Spleen (tissue), 7 donors: ENCODE results near the gene AKAP9.

Source experiments
- CTCF ChIP-seq, 11 experiments: fragments of 200-600 bp in 7 of 11; fragments of 450-650 bp in 4 of 11; sonication (generic) in 4 of 11; IDR thresholded peaks in 8 of 11; conservative IDR thresholded peaks in 3 of 11; 1 replicate in 7 of 11; 2 replicates in 4 of 11; pipeline versions ENCODE4 v1.4.0 to v1.8.0; 2016 to 2021; ENCODE audit warnings: antibody characterized with exemption in 11 of 11, inconsistent platforms in 4 of 11, mild to moderate bottlenecking in 1 of 11
- POLR2A ChIP-seq, 3 donors: fragments of 450-650 bp; IDR thresholded peaks; one replicate each; pipeline ENCODE4 v1.5.1; 2017; ENCODE audit warnings: antibody characterized with exemption in 3 of 3, mild to moderate bottlenecking in 1 of 3
- POLR2AphosphoS5 ChIP-seq, 3 donors: sonication (generic); formaldehyde crosslinking; IDR thresholded peaks; one replicate each; pipeline ENCODE4 v1.5.1; 2017; ENCODE audit warnings: antibody characterized with exemption in 3 of 3
- donor health status: DM: no; HTN: no; CAD: no; lungs with moderate emphysema.
- donor health status: DM: no; HTN: no; CAD: no.
- donor health status: DM: no; HTN: no; CAD: no.

DNA sequence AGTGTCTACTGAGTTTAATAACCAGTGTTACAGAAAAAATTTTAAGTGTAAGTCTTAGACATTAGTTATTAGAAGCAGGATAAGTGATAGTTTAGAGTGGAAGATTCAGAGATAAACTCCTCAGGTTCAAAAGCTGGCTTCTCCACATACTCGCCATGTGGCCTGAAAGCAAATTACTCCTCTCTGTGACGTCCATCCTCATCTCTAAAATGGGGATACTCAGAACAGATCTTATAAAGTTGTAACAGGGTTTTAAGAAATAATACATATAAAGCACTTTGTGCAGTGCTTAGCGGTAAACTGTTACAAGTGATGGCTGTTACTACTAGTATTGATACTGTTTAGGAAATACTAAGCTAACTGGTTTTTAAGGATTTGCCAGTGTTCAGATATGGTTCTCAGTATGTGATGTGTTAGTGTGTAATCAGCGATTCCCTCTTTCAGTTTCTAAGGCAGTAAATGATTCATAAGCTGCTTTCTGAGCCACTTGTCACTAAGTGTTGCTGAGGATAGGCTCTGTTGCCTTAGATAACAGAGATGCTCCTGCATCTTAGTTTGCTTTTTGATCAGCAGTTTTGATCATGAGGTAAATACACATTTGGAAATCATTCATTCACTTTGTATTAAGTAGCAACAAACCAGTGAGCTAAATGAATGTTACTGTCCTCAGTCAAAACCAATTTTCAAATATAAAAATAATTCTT lies 134.9 kb downstream of the AKAP9 start:
- TF ChIP-seq CTCF (IDR thresholded peaks at IDR 0.05 in 8 of 11, conservative IDR thresholded peaks at IDR 0.05 in 3 of 11) (no peak), POLR2AphosphoS5 (IDR thresholded peaks at IDR 0.05) (no peak), POLR2A (IDR thresholded peaks at IDR 0.05) (no peak)
